HL-60 (cell line): ENCODE data around the gene NR1D2.
"Not testable (repeated sequence)": the region's sequence is repeated elsewhere in the genome, so short reads cannot be mapped to it uniquely, and the experiment has no call there.

Experiments used
- GABPA ChIP-seq: IDR thresholded peaks from 2 replicates; pipeline ENCODE4 v1.6.1; 2012; ENCODE audit warnings: low read depth
- POLR2AphosphoS5 ChIP-seq: IDR thresholded peaks from 2 replicates; pipeline ENCODE4 v1.6.1; 2012; ENCODE audit warnings: low read depth

DNA sequence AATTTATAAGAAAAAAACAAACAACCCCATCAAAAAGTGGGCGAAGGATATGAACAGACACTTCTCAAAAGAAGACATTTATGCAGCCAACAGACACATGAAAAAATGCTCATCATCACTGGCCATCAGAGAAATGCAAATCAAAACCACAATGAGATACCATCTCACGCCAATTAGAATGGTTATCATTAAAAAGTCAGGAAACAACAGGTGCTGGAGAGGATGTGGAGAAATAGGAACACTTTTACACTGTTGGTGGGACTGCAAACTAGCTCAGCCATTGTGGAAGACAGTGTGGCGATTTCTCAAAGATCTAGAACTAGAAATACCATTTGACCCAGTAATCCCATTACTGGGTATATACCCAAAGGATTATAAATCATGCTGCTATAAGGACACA is 32.8 kb upstream of the NR1D2 start:
- TF ChIP-seq POLR2AphosphoS5, GABPA: not testable (repeated sequence)
